ENCODE results near the gene NHP2. TPM values are rescaled to one million over a fixed set of nuclear protein-coding genes. Genes with fewer than 3 reads are reported as not detected.

The NHP2 gene
- polyA plus RNA-seq, 1 donor from 2014 or later = 332 TPM

GRCh38 chr5:178193251-178193809, 39.6 kb upstream of the NHP2 start:
- Histone ChIP-seq H3K79me2 (replicated peaks; ENCODE audit: insufficient read depth, low read length) (no peaks in the 10 kb centered on the region), H3F3A (ENCODE audit: insufficient read depth, low read length, poor library complexity, severe bottlenecking) (no peaks in the 10 kb centered on the region), H3K27me3 (ENCODE audit: insufficient read depth, low read depth, low read length) (no peaks in the 10 kb centered on the region), H3K9me3 (ENCODE audit: low read length) (no peaks in the 10 kb centered on the region), H2AFZ (ENCODE audit: low read depth, low read length) (no peak overlapping the region), H3K9me2 (ENCODE audit: insufficient read depth, low read length) (no peaks in the 10 kb centered on the region), H4K20me1 (ENCODE audit: insufficient read depth) (no peaks in the 10 kb centered on the region), H3K9ac (ENCODE audit: low read length) (no peak overlapping the region), H3K4me3 (ENCODE audit: low read length) (no peak overlapping the region), H3K4me2 (ENCODE audit: low read length) (no peak overlapping the region), H3K27ac (ENCODE audit: low read length) (no peak overlapping the region), H3K36me3 (ENCODE audit: insufficient read depth, low read length) (no peaks in the 10 kb centered on the region)
- no peak for TF ChIP-seq POLR2AphosphoS5 (IDR thresholded peaks at IDR 0.05)
- no peak for TF ChIP-seq EZH2 (IDR thresholded peaks at IDR 0.05; ENCODE audit: borderline replicate concordance, insufficient read depth, low read length, poor library complexity, severe bottlenecking)

- no peaks in the 10 kb centered on the region for H3K9me2 ChIP-seq (ENCODE audit: insufficient read depth, low read length)
- H3K4me2 ChIP-seq (ENCODE audit: low read length) = no peak overlapping the region
- H3K27ac ChIP-seq (ENCODE audit: low read length) = no peak overlapping the region
- H3K27me3 ChIP-seq (ENCODE audit: insufficient read depth, low read depth, low read length) = no peaks in the 10 kb centered on the region
- no peak for TF ChIP-seq SMC3 (conservative IDR thresholded peaks at IDR 0.05; ENCODE audit: poor library complexity)
- TF ChIP-seq RAD21 (conservative IDR thresholded peaks at IDR 0.05) = no peak
- TF ChIP-seq MXI1 (conservative IDR thresholded peaks at IDR 0.05; ENCODE audit: poor library complexity, severe bottlenecking) = no peak
- TF ChIP-seq TAF1 (IDR thresholded peaks at IDR 0.05; ENCODE audit: low read depth) = no peak
- TF ChIP-seq CTCF (IDR thresholded peaks at IDR 0.05; ENCODE audit: poor library complexity, severe bottlenecking) = no peak
- no peak for TF ChIP-seq REST (IDR thresholded peaks at IDR 0.05; ENCODE audit: borderline replicate concordance)
- TF ChIP-seq EP300 (conservative IDR thresholded peaks at IDR 0.05; ENCODE audit: poor library complexity, severe bottlenecking) = no peak
- no peak for TF ChIP-seq POLR2AphosphoS5 (IDR thresholded peaks at IDR 0.05)
- TF ChIP-seq EZH2 (IDR thresholded peaks at IDR 0.05; ENCODE audit: borderline replicate concordance, insufficient read depth, low read length, poor library complexity, severe bottlenecking) = no peak
- H3K9ac ChIP-seq (ENCODE audit: low read length) = no peak overlapping the region
- no peaks in the 10 kb centered on the region for H3K79me2 ChIP-seq (replicated peaks; ENCODE audit: insufficient read depth, low read length)
- no peaks in the 10 kb centered on the region for H3K36me3 ChIP-seq (ENCODE audit: insufficient read depth, low read length)
- H4K20me1 ChIP-seq (ENCODE audit: insufficient read depth) = no peaks in the 10 kb centered on the region
- H3F3A ChIP-seq (ENCODE audit: insufficient read depth, low read length, poor library complexity, severe bottlenecking) = no peaks in the 10 kb centered on the region
- H3K9me3 ChIP-seq (ENCODE audit: low read length) = no peaks in the 10 kb centered on the region
- H2AFZ ChIP-seq (ENCODE audit: low read depth, low read length) = no peak overlapping the region
- no peak overlapping the region for H3K4me3 ChIP-seq (ENCODE audit: low read length)
Measured at GRCh38 chr5:178192787-178193186, 39.1 kb upstream of the NHP2 start.
